HG02763 (cell line): Measurements from ENCODE around the gene GYPA.
"Not testable (repeated sequence)": the region's sequence is repeated elsewhere in the genome, so short reads cannot be mapped to it uniquely, and the experiment has no call there.

ENCODE experiments used
- ATAC-seq: cut with Tn5 transposase; IDR thresholded peaks from one replicate; pipeline ENCODE4 v1.9.1; 2021; ENCODE audit warnings: mild to moderate bottlenecking, moderate library complexity; ENCODE audit not compliant: unreplicated experiment

The GYPA gene

DNA sequence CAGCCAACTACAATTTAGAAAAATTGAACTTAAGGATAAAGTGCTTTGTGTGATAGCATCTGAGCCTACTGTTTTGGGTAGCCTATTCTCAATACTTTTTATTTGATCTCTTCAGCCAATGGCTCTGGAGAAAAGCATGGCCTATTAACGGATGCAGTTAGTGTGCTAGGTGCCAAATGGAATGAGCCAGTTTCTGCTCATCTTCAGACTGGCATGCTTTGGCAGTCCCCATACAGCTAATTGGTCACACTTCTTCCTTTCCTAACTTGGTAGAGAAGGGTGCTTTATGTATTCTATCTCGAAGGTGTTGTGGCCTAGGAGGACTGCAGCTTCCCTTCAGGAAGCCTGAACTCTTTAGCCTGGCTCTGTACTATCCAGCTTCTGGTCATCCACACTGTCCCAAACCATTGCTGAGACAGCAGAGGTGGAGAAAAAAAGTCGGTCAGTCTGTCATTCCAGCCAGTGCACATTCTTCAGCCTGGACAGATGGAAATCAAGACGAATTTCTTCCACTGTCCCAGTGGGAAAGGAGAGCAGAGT lies 11.1 kb downstream of the GYPA start:
- ATAC-seq = not testable (repeated sequence)

DNA sequence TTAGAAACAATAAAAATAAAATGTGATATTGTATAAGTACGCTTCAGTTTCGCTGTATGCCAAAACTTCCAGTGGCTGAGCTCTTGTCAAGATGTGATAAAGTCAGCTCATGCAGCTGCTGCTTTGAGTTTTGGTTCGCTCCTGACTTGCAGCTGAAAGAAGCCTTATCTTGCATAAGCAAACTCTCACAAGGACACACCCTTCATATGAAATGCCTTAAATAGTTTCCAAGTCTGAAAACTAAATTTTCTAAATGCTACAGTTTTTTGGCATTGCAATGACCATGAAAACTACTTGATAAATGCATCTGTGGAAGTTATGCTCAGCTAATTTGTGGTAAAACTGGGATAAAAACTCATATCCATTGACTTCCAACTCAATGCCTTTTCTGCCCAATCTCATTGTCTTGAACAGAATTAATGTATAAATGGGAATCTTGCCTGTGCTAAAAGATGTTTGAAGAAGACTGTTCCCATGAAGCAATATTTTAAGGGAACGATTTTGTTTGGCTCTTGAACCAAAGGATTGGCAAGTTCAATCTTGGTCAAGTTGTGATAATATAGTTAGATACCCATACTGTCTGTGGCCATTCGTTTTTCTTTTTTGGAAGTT lies 11.7 kb downstream of the GYPA start:
- ATAC-seq = not testable (repeated sequence)

DNA sequence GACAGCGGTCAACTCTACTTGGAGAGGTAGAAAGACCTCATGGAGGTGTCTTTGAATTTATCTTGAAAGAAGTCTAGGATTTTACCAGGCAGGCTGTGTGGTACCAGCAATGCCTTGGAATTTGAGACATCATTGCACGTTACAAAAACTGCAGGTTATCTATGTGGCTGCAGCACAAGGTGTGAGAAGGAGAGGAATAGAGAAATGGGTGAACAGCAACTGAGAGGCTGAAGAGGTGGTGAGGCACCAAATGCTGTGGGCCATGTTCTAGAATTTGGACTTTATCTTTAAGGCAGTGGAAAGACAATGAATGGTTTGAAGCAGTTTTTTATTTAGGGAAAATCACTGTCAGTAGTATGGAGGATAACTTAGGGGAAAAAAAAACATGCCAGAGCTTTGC lies 15.4 kb downstream of the GYPA start:
- not testable (repeated sequence) for ATAC-seq

DNA sequence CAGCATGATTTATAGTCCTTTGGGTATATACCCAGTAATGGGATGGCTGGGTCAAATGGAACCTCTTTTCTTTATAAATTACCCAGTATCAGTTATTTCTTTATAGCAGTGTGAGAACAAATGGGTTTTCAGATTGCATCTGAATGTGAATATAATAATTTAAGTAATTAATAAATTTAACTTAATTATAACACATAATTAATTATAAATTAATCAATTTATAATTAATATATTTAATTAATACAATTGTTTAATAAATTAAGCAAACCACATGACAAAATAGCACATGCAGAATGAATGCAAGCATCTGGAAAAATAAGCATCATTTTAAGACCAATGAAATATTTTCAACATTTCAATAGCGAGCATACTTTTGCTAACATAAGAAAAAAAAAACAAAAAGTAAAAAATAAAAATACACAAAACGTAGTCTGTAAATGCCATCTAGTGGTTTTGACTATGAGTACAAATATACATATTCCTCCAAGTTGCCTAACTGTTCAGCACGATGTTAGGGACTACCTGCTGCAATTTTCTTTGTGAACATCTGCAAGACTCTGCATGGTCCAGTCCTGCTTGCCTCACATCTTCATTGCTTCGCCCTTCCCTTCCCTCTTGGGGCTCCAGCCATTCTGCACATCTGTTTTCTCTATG lies 16.4 kb downstream of the GYPA start:
- not testable (repeated sequence) for ATAC-seq

DNA sequence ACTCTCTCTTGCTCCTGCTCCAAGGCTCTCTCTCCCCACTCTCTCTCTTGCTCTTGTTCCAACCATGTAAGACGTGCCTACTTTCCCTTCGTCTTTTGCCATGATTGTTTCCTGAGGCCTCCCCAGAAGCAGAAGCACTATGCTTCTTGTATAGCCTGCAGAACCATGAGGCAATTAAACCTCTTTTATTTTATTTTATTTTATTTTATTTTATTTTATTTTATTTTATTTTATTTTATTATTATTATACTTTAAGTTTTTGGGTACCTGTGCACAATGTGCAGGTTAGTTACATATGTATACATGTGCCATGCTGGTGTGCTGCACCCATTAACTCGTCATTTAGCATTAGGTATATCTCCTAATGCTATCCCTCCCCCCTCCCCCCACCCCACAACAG lies 17.2 kb downstream of the GYPA start:
- ATAC-seq = not testable (repeated sequence)

DNA sequence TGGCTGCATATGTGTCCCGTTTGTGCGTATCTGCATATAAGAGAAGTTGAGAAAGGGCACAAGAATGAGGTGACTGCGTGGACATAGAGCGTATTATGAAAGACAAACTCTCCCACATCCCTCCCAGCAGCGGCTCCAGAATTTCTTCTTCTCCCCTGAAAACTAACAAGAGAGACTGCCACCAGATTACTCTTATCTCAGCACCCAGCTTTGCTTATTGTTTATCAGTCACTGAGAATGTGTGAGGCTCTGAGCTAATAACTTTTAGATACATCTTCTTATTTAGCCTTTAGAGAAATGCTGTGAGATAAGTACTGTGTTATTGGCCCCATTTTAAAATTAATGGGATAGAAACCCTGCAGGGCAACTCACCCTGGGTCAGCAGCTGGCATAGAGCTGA lies 20.8 kb downstream of the GYPA start:
- not testable (repeated sequence) for ATAC-seq

DNA sequence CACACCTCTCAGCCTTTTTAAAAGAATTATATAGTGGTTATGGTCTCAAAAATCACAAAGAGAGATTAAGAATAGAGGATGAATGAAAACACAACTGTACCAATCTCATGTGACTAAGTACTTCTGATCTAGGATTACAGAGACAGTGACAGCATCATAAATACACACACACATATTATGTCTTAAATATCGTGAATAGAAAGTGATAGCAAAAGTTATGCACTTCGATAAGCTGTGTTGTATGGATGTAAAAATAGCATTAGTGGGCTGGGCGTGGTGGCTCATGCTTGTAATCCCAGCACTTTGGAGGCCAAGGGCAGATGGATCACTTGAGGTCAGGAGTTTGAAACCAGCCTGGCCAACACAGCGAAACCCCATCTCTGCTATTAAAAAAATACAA lies 25.0 kb downstream of the GYPA start:
- ATAC-seq = no peak

DNA sequence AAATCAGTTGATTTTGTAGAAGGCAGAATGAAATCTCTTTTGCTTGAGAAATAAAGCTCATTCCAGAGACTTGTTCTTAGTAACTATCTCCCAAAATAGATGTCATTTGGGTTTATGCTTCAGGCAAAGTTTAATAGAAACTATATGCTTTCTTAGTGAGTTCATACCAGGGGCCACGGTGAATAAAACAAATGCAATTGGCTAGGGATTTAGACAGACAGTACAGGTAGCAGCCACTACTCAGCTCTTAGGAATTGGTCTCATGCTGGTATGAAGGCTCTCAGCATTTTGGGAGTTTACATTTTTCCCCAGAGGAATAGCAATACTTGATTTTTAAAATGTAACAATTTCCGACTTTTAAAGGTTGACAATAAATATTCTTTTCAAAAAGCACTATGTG lies 27.0 kb downstream of the GYPA start:
- ATAC-seq = no peak

DNA sequence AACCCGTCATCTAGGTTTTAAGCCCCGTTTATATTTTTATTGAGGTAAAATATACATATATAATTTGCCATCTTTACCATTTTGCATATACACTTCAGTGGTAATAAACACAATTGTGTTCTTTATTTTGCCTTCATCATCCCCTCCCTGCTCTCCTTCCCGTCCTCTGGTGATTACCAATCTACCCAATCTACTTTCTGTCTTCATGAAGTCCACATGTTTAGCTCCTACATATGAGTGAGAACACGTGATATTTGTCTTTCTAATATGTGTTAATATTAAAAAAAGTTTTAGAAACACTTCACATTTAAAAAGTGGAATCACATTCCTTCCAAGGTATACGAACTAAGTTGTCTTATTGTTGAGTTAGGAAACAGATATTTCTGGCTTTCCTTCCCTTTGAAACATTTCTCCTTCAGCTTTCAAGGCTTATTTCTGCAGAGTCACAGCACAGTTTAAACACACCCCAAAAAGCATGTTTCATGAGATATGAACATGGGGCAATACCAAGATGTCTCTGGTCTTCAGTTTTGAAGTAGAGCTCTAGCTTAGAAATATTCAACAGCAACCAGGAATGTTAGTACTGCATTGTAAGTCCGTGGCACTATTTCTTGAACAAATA lies 35.9 kb downstream of the GYPA start:
- ATAC-seq = no peak

DNA sequence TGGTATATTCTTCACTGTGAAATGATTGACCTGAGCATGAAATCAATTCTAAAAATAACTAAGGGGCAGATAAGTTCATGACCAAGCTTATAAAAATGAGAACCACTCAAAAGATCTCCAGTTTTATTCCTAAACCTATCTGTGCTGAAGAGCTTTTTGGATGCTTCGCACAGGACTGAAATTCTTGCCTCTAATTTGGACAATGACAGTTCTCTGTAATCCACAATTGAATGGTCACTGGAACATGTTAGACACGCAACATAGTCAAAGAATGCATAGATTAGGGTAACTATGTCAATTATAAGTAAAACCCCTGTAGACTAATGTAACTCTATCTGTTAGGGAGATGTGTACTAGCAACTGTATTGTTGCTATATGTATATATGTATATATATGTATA lies 42.7 kb downstream of the GYPA start:
- not testable (repeated sequence) for ATAC-seq

DNA sequence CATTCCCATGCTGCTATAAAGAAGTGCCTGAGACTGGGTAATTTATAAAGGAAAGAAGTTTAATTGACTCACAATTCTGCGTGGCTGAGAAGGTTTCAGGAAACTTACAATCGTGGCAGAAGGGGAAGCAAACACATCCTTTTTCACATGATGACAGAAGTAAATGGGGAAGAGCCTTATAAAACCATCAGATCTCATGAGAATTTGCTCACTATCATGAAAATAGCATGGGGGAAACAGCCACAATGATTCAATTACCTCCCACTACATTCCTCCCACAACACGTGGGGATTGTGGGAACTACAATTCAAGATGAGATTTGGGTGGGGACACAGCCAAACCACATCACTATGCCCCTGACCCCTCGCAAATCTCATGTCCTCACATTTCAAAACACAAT lies 46.5 kb downstream of the GYPA start:
- ATAC-seq = not testable (repeated sequence)

DNA sequence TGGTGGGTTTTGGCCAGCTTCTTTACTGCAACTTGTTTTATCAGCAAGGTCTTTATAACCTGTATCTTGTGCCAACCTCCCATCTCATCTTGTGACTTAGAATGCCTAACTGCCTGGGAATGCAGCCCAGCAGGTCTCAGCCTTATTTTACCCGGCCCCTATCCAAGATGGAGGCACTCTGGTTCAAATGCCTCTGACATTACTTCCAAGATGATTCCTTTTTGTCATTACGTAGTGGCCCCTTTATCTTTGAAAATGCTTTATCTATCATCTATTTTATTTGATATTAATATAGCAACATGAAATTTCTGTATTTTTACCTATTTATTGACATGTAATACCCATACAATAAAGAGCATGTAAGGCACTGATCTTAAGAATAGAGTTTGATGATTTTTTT lies 49.3 kb downstream of the GYPA start:
- ATAC-seq = not testable (repeated sequence)

DNA sequence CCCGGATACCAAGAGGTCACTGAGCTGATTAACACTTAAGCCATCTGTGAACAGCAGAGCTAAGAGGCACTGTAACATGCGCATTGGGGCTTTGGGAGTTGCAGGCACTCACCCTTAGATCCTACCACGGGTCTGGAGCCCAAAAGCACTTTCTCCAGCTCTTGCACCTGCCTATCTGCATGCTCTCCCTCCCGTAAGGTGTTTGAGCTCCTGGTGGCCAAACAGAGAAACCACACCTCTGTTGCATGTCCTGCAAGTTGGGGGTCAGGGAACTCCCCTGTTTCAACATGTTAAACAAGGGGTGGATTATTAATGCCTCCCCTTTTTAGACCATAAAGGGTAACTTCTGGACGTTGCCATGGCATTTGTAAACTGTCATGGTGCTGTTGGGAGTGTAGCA lies 49.8 kb downstream of the GYPA start:
- ATAC-seq = no peak

DNA sequence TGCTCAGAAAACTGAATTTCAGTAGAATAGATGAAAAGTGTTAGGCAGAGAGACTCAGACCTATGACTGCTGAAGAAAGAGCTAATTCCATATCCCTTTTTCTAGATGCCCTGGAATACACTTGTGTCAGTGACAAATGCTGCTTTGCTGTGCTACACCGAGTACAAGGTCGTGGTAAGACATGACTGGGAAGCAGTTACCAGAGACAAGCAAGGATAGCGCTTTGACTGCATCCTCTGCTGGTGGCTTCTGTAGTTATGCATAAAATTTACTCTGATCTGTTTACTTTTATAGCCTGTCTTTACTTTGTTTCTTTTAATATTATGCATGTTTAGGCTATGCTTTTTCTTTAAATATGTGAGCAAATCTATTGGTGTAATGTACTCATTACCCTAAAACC lies 58.5 kb downstream of the GYPA start:
- not testable (repeated sequence) for ATAC-seq

DNA sequence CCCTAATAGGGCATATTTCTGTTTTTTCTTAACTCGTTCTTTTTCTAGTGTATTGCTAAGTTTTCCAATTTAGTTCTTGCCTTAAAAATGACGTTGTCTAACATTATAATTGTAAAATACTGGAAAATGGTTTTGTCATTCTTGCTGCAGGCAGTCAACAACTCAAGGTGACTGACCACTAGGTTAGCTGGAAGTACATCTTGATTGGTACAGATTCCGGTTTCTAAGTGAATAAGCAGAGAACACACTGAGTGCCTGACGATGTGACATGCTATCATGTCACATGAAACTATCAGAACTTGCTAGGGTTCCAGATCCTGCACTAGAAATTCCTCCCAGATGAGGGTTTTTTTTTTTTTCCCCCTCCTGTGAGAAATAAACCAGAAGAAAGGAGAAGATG lies 60.4 kb downstream of the GYPA start:
- ATAC-seq = not testable (repeated sequence)

DNA sequence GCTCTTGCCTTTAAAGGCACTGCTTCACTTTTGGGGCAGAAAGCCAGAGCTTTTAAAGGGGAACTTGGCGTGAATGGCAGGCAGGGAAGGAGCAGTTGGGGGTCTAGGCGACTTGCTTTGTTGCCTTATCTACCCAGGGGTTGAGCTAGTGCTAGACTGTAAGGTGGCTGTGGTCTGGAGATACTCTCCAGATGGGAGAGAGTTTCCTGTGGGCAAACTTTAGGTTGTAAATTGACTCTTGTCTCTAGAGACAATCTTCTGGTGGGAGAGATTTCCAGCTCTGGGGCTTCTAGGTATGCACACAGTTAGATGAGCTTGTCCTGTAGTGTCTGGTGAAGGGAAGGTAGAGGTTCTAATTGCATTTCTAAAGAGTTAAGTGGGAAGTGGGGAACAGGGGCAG lies 61.8 kb downstream of the GYPA start:
- not testable (repeated sequence) for ATAC-seq

DNA sequence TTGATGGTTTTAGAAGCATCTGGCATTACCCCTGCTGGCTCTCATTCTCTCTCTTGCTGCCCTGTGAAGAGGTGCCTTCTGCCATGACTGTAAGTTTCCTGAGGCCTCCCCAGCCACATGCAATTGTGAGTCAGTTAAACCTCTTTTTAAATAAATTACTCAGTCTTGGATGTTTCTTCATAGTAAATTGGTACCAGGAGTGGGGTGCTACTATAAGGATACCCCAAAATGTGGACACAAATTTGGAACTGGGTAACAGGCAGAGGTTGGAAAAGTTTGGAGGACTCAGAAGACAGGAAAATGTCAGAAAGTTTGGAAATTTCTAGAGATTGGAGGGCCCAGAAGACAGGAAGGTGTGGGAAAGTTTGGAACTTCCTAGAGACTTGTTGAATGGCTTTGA lies 79.0 kb downstream of the GYPA start:
- ATAC-seq = not testable (repeated sequence)

DNA sequence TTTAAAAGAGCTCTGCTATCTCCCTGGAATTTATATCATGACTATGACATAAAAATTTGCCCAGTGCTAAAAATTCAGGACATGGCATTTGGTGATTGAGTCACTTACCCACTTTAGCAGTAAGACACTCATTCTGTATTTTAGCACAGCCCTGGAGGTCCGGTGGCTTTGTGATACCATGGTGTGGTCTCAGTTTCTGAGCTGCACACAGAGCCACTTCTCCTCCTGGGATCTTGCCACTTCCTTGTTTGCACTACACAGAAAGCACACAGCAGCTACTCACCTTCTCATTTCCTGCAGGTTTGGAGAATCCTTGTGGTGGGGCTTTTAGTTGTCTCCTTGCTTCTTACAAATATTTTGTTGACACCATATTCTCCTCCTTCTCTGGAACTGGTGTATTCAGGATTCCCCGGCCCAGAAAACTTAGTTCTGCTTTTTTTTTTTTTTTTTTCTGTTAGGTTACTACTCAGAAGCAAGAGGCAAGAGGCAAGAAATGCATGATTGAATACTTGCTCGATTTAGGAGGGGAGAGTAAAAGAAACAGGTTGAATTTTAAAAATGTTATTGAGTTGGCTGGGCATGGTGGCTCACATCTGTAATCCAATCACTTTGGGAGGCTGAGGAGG lies 80.2 kb downstream of the GYPA start:
- ATAC-seq = not testable (repeated sequence)
